ENCODE measurements around the gene MVP.

Gene MVP

GRCh38 chr16:29804455-29805231 is 15.6 kb upstream of the MVP start:
- DNase-seq (ENCODE audit: low spot score), result no peak

GRCh38 chr16:29805232-29806098 is 14.8 kb upstream of the MVP start:
- peak; percentile 97 for DNase-seq (ENCODE audit: low spot score)

DNA sequence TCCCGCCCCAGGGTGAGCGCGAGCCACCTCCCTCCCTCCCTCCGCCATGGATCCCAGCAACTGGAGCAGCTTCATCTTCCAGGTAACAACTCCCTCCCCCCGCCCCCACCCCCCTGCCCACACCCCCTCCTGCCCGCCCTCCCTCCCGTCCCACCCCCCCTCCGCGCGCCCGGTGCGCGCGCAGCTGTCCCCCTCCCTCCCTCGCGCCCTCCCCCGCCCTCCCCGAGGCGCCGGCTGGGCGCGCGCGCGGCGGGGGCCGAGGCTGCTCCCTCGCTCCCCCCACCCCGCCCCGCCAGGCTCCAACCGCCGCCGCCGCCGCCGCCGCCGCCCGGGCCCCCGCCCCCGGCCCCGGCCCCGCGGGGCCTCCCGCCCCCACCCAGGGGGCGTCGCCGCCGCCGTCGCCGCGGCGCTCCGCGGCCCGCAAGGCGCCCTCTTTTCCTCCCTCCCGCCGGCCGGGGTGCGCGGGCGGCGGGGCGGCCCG is 14.1 kb upstream of the MVP start, which contains the start of gene MAZ:
MAZ (plus strand) TSS at position 431 of the 481 bp plus-strand sequence. CDS start 173 bp downstream, outside the sequence.
- DNase-seq (ENCODE audit: low spot score), result no peak

DNA sequence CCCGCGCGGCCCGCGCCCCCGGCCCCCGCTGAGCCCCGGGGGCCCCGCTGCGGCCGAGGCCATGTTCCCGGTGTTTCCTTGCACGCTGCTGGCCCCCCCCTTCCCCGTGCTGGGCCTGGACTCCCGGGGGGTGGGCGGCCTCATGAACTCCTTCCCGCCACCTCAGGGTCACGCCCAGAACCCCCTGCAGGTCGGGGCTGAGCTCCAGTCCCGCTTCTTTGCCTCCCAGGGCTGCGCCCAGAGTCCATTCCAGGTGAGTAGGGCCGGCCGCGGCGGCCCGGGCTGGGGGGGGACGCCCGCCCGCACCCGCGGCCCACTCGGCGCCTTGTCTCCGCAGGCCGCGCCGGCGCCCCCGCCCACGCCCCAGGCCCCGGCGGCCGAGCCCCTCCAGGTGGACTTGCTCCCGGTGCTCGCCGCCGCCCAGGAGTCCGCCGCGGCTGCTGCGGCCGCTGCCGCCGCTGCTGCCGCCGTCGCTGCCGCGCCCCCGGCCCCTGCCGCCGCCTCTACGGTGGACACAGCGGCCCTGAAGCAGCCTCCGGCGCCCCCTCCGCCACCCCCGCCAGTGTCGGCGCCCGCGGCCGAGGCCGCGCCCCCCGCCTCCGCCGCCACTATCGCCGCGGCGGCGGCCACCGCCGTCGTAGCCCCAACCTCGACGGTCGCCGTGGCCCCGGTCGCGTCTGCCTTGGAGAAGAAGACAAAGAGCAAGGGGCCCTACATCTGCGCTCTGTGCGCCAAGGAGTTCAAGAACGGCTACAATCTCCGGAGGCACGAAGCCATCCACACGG is 13.4 kb upstream of the MVP start:
- no peak for DNase-seq (ENCODE audit: low spot score)

DNA sequence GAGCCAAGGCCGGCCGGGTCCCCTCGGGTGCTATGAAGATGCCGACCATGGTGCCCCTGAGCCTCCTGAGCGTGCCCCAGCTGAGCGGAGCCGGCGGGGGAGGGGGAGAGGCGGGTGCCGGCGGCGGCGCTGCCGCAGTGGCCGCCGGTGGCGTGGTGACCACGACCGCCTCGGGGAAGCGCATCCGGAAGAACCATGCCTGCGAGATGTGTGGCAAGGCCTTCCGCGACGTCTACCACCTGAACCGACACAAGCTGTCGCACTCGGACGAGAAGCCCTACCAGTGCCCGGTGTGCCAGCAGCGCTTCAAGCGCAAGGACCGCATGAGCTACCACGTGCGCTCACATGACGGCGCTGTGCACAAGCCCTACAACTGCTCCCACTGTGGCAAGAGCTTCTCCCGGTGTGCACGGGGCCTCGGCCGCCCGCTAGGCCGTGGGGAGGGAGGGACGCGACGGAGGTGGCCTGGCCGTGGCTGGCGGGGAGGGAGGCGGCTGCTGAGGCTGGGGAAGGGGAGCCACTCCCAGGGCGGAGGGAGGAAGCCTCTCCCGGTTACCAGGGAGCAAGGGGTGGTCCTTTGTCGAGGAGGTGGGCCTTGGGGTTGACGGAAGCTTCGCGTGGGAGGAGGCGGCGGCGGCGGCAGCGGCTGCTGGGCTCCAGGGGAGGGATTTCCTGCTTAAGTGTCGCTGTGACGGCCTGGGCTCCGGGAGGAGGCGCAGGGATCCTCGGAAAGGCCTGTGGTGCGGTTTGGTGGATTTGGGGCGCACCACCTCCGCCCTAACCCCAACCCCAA is 12.6 kb upstream of the MVP start:
- peak; percentile 85 for DNase-seq (ENCODE audit: low spot score)

- DNase-seq (ENCODE audit: low spot score), result no peak
Observed at GRCh38 chr16:29808219-29808900, 11.9 kb upstream of the MVP start.

DNA sequence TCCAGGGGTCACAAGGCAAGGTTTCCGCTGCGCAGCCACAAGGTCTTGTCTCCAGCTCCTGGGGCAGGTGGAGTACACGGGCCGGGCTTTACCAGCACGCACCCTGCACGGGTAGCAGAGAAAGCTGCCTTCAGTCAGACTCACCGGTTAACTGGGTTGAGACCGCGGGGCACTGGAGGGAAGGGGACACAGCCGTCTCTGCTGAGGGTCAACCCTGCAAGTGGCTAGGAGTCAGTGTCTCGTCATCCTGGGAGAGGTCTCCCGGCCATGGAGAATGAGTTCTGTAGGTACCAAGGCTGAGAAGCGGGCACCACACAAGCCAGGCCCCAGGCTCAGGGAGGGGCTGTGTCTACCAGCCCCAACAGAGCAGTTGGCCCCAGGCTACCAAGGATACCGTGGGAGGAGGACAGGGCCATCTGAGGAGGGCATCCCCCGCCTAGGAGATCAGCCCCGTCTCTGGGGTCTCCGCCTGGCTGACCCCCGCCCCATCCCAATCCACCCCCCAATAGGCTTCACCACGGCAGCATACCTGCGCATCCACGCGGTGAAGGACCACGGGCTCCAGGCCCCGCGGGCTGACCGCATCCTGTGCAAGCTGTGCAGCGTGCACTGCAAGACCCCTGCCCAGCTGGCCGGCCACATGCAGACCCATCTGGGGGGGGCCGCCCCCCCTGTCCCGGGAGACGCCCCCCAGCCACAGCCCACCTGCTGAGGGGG is 11.1 kb upstream of the MVP start:
- no peak for DNase-seq (ENCODE audit: low spot score)

DNA sequence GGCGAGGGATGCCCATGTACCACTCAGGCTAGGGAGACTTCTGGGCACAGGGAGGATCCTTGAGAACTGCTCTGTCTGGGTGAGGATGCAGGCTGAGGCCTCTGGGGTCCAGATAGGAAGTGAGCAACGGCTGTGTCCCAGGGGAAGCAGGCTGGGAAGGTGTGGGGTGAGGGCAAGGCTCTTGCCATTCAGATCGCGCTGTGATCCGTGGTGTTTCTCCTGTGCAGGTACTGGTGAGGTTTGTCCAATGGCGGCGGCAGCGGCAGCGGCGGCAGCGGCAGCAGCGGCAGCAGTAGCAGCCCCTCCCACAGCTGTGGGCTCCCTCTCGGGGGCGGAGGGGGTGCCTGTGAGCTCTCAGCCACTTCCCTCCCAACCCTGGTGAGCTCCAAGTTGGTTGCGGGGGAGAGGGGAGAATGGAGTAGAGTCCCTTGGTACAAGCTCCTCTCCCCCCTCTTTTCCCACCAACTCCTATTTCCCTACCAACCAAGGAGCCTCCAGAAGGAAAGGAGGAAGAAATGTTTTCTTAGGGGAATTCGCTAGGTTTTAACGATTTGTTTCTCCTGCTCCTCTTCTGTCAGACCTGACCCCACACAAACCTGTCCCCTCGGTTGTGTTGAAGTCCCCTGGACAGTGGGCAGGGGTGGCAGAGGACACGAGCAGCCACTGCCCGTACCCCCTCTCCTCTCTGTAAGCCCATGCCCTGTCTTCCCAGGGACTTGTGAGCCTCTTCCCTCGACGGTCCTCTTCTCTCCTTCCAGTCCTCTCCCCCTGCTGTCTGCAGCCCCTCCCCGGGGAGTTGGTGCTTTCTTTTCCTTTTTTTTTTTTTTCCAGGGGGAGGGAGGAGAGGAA is 10.2 kb upstream of the MVP start:
- DNase-seq (ENCODE audit: low spot score), result no peak

DNA sequence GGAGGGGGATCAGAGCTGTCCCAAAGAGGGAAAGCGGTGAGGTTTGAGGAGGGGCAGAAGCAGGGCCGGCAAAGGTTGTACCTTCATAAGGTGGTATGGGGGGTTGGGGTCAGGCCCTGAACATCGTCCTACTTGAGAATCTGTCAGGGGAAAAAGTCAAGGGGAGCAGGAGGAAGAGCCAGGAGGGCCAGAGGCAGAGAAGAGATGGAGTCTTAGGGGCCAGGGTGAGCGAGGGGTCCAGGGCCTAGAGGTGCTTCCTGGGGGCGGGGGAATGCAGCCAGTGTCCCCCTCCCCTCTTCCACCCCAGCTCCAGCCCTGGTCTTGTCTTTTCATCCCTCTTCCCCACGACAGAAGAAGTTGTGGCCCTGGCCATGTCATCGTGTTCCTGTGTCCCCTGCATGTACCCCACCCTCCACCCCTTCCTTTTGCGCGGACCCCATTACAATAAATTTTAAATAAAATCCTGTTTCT is 9.5 kb upstream of the MVP start:
- no peak for DNase-seq (ENCODE audit: low spot score)

- peak; percentile 62 for DNase-seq (ENCODE audit: low spot score)
Observed at GRCh38 chr16:29811170-29811895, 8.9 kb upstream of the MVP start.

DNA sequence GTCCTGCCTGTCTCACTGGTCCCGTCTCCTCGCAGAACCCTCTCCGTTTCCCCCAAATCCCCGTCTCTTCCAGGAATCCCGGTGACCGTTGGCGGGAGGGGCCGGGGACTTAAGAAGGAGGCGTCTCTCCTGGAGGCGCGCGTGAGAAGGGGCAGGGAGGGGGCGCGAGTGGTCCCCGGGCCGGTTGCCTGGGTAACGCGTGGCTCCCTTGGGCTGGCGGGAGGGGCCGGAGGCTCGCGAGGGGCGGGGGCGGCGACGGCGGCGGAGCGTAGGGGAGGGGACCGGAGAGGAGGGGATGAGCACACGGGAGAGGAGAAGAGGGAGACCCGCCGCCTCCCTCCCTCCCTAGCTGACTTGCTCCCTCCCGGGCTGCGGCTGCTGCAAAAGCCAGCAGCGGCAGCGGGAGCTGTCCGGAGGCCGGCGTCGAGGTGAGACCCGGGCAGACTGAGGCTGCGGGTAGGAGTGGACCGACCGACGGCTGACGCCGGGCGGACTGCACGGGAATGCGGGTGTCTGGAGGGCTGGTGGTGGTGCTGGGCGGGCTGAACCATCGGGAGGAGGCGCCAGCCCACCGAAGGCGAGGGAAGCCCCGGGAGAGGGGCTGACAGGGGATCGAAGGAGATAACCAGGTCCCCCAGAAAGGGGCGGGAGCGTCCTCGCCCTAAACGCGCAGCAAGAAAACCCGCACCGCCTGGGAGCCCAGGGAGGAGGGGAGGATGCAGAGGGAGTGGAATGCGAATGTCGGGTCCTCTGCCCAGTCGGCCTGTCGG is 8.2 kb upstream of the MVP start, which contains the start of gene PRRT2:
PRRT2 (plus strand) TSS at position 298 of the 770 bp plus-strand sequence. CDS start 862 bp downstream, outside the sequence.
- peak; percentile 44 for DNase-seq (ENCODE audit: low spot score)

GRCh38 chr16:29812754-29813643 is 7.3 kb upstream of the MVP start:
- no peak for DNase-seq (ENCODE audit: low spot score)

- DNase-seq (ENCODE audit: low spot score), result no peak
Observed at GRCh38 chr16:29813644-29814562, 6.4 kb upstream of the MVP start.

- DNase-seq (ENCODE audit: low spot score), result no peak
Observed at GRCh38 chr16:29814592-29814991, 5.7 kb upstream of the MVP start.
